Naive thymus-derived CD4-positive, alpha-beta T cell (primary cell): ENCODE data around the gene SMIM45.

Source experiments
- ATAC-seq: fragments of 150-1000 bp; cut with Tn5 transposase; 2 replicates; pipeline ENCODE4 v1.10.0; 2021; ENCODE audit warnings: mild to moderate bottlenecking, moderate library complexity
- CTCF ChIA-PET: fragments of 350-600 bp; sonication (Branson Sonifier 250); formaldehyde crosslinking; loops from one replicate; lab custom pipeline; 2021; ENCODE audit warnings: antibody characterized with exemption; lab: Charles Lee
- POLR2A ChIA-PET: fragments of 350-600 bp; sonication (Branson Sonifier 250); formaldehyde crosslinking; loops from one replicate; lab custom pipeline; 2021; ENCODE audit warnings: antibody characterized with exemption, inconsistent platforms; lab: Charles Lee
- DNase-seq, 9 donors: peaks; one replicate each; pipeline versions ENCODE4 v3.0.0 to v3.0.0-alpha.2; 2020 to 2022; ENCODE audit warnings: mixed read lengths in 1 of 9
- H3K27ac ChIP-seq: one replicate; pipeline ENCODE4 v1.7.0; 2013; ENCODE audit warnings: mild to moderate bottlenecking, low read depth, low read length, moderate library complexity
- H3K27me3 ChIP-seq, 2 donors: one replicate each; pipeline ENCODE4 v1.7.0; 2013; ENCODE audit warnings: low read length in 2 of 2, mild to moderate bottlenecking in 2 of 2, moderate library complexity in 2 of 2; ENCODE audit not compliant: control insufficient read depth in 2 of 2, insufficient read depth in 2 of 2
- H3K36me3 ChIP-seq, 3 experiments: 1 replicate in 2 of 3; 2 replicates in 1 of 3; pipeline ENCODE4 v1.7.0; 2013; ENCODE audit warnings: low read length in 3 of 3, mild to moderate bottlenecking in 3 of 3, moderate library complexity in 1 of 3; ENCODE audit not compliant: insufficient read depth in 3 of 3, control insufficient read depth in 2 of 3
- H3K4me1 ChIP-seq, 2 donors: one replicate each; pipeline ENCODE4 v1.7.0; 2013; ENCODE audit warnings: low read length in 2 of 2, mild to moderate bottlenecking in 2 of 2, moderate library complexity in 1 of 2; ENCODE audit not compliant: control insufficient read depth in 2 of 2, insufficient read depth in 2 of 2
- H3K4me3 ChIP-seq: 2 replicates; pipeline ENCODE4 v1.7.0; 2013; ENCODE audit warnings: mild to moderate bottlenecking, low read length
- H3K9me3 ChIP-seq, 3 experiments: 1 replicate in 2 of 3; 2 replicates in 1 of 3; pipeline ENCODE4 v1.7.0; 2013; ENCODE audit warnings: low read length in 3 of 3; ENCODE audit not compliant: control insufficient read depth in 2 of 3
- H3K27ac Mint-ChIP-seq, 9 donors: one replicate each; pipeline ENCODE4 v1.8.0; 2020 to 2022; ENCODE audit warnings: mixed read lengths in 9 of 9, mild to moderate bottlenecking in 8 of 9, moderate library complexity in 5 of 9, inconsistent platforms in 2 of 9
- H3K27me3 Mint-ChIP-seq, 5 donors: one replicate each; pipeline ENCODE4 v1.8.0; 2021 to 2022; ENCODE audit warnings: mixed read lengths in 5 of 5, mild to moderate bottlenecking in 1 of 5
- H3K36me3 Mint-ChIP-seq, 5 donors: one replicate each; pipeline ENCODE4 v1.8.0; 2020 to 2022; ENCODE audit warnings: mixed read lengths in 5 of 5, mild to moderate bottlenecking in 3 of 5, inconsistent platforms in 1 of 5
- H3K4me1 Mint-ChIP-seq, 7 donors: one replicate each; pipeline ENCODE4 v1.8.0; 2020 to 2022; ENCODE audit warnings: mixed read lengths in 7 of 7, mild to moderate bottlenecking in 3 of 7, inconsistent platforms in 1 of 7
- H3K4me3 Mint-ChIP-seq, 10 donors: one replicate each; pipeline ENCODE4 v1.8.0; 2020 to 2022; ENCODE audit warnings: mild to moderate bottlenecking in 10 of 10, mixed read lengths in 10 of 10, moderate library complexity in 6 of 10, inconsistent platforms in 2 of 10
- H3K9me3 Mint-ChIP-seq, 11 donors: one replicate each; pipeline ENCODE4 v1.8.0; 2020 to 2022; ENCODE audit warnings: mixed read lengths in 11 of 11, mild to moderate bottlenecking in 4 of 11, inconsistent platforms in 1 of 11, moderate library complexity in 1 of 11
- intact Hi-C, 2 donors: fragments of 100-400 bp; cut with micrococcal nuclease; formaldehyde crosslinking; loops; one replicate each; pipeline ENCODE4 v1.15.1; 2023

Gene SMIM45

GRCh38 chr22:41911001-41911611, 40.8 kb upstream of the SMIM45 start:
- POLR2A ChIA-PET: no interaction called here
- Mint-ChIP-seq H3K9me3 (peaks cover 0 to 2% (median 0%) of the 10 kb centered on the region in 11 donors), H3K4me1 (peaks cover 4 to 32% (median 26%) of the 10 kb centered on the region in 7 donors), H3K4me3 (peak overlapping the region; percentile 60 to 85 (median 68)), H3K36me3 (peaks cover 0 to 7% (median 0%) of the 10 kb centered on the region in 5 donors), H3K27me3 (peaks cover 27 to 52% (median 35%) of the 10 kb centered on the region in 5 donors), H3K27ac (no peak overlapping the region)
- CTCF ChIA-PET: no interaction called here
- peak overlapping the region; percentile 27 for H3K4me3 ChIP-seq
- no peak for DNase-seq
- no peak overlapping the region for H3K27ac ChIP-seq
- ATAC-seq: no peak
- peaks cover 19 to 20% of the 10 kb centered on the region in 2 donors for H3K4me1 ChIP-seq
- intact Hi-C loops: loop anchor here (2.0 kb wide), 2 partner anchors 14 to 30 kb away; no protein-coding TSS in a partner anchor
- H3K27me3 ChIP-seq: peaks cover 7 to 17% of the 10 kb centered on the region in 2 donors
- no peaks in the 10 kb centered on the region for H3K9me3 ChIP-seq
- H3K36me3 ChIP-seq: no peaks in the 10 kb centered on the region

GRCh38 chr22:41912338-41913039, 39.5 kb upstream of the SMIM45 start:
- Mint-ChIP-seq H3K9me3 (peaks cover 0 to 2% (median 0%) of the 10 kb centered on the region in 11 donors), H3K36me3 (peaks cover 0 to 5% (median 0%) of the 10 kb centered on the region in 5 donors), H3K4me1 (peaks cover 4 to 35% (median 29%) of the 10 kb centered on the region in 7 donors), H3K27me3 (peaks cover 30 to 66% (median 40%) of the 10 kb centered on the region in 5 donors), H3K27ac (no peak overlapping the region), H3K4me3 (peak overlapping the region in 7 of 10 donors; percentile 19 to 83 (median 56))
- intact Hi-C loops: no loop called here
- POLR2A ChIA-PET: interaction anchor here (0.6 to 1.0 kb wide), 2 partner anchors 80 to 746 kb away, joined by 3 to 5 read pairs; partner anchors contain the start of gene SREBF2
- Histone ChIP-seq H3K27me3 (peaks cover 7 to 17% of the 10 kb centered on the region in 2 donors), H3K4me1 (peaks cover 17 to 20% of the 10 kb centered on the region in 2 donors), H3K27ac (no peak overlapping the region), H3K36me3 (no peaks in the 10 kb centered on the region), H3K4me3 (no peak overlapping the region), H3K9me3 (no peaks in the 10 kb centered on the region)
- no peak for ATAC-seq
- CTCF ChIA-PET: interaction anchor here (0.9 to 1.5 kb wide), 3 partner anchors 13 to 50 kb away, joined by 3 to 5 read pairs (median 4); no protein-coding TSS in a partner anchor
- DNase-seq: no peak

DNA sequence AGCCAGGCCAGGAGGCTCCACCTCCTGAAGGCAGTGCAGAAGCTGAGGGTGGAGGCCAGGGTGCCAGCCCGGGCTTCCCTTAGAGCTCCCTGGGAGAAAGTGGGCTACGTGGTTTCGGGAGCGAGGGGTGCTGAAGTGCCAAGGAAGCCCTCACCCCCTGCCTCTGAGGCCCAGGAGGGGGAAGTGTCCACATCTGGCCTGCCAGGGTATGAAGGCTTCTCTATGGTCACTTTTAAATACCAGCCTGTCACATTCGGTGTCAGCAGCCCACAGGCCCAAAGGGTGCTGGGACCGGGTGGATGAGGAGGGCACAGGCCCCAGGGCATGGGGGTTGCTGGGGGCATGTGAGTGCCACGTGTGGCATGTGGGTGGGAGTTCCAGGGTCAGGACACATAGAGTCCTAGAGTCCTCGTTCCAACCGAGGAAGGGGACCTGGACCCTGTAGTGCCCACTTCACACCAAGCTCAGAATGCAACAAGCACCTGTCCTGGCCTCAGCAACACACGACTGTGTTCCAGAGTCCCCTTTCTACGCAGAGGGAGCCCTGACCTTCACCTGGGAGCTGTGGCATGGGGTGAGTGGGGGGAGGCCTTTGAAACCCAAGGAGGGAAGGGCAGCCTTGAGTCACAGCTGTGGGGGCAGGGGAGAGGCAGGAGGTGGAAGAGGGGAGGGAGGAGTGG, 38.8 kb upstream of the SMIM45 start:
- Mint-ChIP-seq H3K9me3 (peaks cover 0 to 2% (median 0%) of the 10 kb centered on the region in 11 donors), H3K4me1 (peaks cover 4 to 34% (median 27%) of the 10 kb centered on the region in 7 donors), H3K27me3 (peaks cover 30 to 67% (median 40%) of the 10 kb centered on the region in 5 donors), H3K36me3 (peaks cover 0 to 5% (median 0%) of the 10 kb centered on the region in 5 donors), H3K4me3 (peak overlapping the region in 8 of 10 donors; percentile 19 to 83 (median 64)), H3K27ac (peak overlapping the region in 2 of 9 donors; percentile 21 to 65)
- Histone ChIP-seq H3K27me3 (peaks cover 7 to 17% of the 10 kb centered on the region in 2 donors), H3K4me1 (peaks cover 12 to 16% of the 10 kb centered on the region in 2 donors), H3K9me3 (no peaks in the 10 kb centered on the region), H3K4me3 (no peak overlapping the region), H3K36me3 (no peaks in the 10 kb centered on the region), H3K27ac (no peak overlapping the region)
- ChIA-PET CTCF (interaction anchor here (0.9 to 1.5 kb wide), 3 partner anchors 13 to 51 kb away, joined by 3 to 5 read pairs (median 4); no protein-coding TSS in a partner anchor), POLR2A (interaction anchor here (0.6 to 1.0 kb wide), 2 partner anchors 80 to 745 kb away, joined by 3 to 5 read pairs; partner anchors contain the start of gene SREBF2)
- no peak for ATAC-seq
- no peak for DNase-seq
- intact Hi-C loops: no loop called here

DNA sequence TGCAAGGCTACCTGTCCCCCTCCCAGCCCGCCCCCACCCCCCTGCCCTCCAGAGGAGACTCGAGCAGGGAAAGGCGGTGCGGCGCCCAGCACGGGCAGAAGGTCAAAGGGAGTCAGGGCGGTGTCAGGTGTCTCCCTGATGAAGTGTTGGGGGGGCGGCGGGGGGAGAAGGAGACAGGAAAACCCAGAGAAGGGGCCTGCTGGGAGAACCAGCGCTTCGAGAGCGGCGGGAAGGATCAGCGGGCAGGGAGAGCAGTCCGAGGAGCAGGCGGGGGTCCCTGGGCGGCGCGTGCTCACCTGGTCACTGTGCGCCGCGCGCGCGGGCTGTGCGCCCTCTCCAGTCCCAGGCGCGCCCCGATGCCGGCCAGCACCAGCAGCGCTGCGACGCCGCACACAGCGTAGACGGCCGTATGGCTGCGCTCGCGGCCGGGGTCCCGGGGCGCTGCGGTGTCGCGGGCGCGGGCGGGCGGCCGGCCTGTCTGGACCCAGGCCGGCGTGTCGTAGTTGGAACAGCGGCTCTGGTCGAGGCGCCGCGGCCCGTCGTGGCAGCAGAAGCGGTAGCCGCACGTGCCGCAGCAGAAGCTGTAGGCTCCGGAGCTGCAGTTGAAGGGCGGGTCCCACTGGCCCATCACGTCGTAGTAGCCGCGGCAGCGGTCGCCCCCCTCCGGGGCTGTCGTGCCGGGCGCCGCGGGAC, 38.0 kb upstream of the SMIM45 start:
- ChIA-PET POLR2A (interaction anchor here (0.8 to 3.3 kb wide), 3 partner anchors 10 to 27 kb away, joined by 3 to 14 read pairs (median 5); partner anchors contain the start of gene TNFRSF13C), CTCF (interaction anchor here (0.7 to 1.5 kb wide), 2 partner anchors 27 to 58 kb away, joined by 4 read pairs; no protein-coding TSS in a partner anchor)
- H3K36me3 ChIP-seq: no peaks in the 10 kb centered on the region
- H3K4me3 ChIP-seq: no peak overlapping the region
- peaks cover 5 to 12% of the 10 kb centered on the region in 2 donors for H3K4me1 ChIP-seq
- Mint-ChIP-seq H3K4me1 (peaks cover 4 to 29% (median 23%) of the 10 kb centered on the region in 7 donors), H3K36me3 (peaks cover 0 to 2% (median 0%) of the 10 kb centered on the region in 5 donors), H3K4me3 (peak overlapping the region in 4 of 10 donors; percentile 17 to 83 (median 34)), H3K9me3 (peaks cover 0 to 2% (median 0%) of the 10 kb centered on the region in 11 donors), H3K27ac (no peak overlapping the region), H3K27me3 (peaks cover 30 to 64% (median 38%) of the 10 kb centered on the region in 5 donors)
- no peaks in the 10 kb centered on the region for H3K9me3 ChIP-seq
- intact Hi-C loops: no loop called here
- H3K27ac ChIP-seq: no peak overlapping the region
- no peak for ATAC-seq
- DNase-seq: no peak
- H3K27me3 ChIP-seq: peaks cover 7 to 17% of the 10 kb centered on the region in 2 donors

DNA sequence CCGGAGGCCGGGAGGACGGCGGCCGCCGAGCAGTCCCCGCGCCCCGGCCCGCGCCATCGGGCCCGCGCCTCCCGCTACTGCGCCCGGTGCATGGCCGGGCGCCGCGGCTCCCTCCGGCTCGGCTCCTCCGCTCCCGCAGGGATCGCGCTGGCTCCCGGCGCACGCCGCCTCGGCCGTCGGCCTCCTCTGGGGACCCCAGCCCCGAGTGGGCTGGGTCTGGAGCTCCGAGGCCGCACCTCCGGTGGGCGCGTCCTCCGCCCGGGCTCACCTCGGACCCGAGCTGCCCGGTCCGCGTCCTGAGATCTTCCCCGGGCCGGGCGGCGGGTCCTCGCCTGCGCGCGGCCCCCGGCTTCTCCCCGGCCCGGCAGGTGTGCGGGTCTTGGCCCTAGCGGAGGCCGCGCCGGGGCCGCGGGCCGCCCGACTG, 37.3 kb upstream of the SMIM45 start:
- Mint-ChIP-seq H3K4me3 (peak overlapping the region in 1 of 10 donors; percentile 61), H3K9me3 (peaks cover 0 to 2% (median 0%) of the 10 kb centered on the region in 11 donors), H3K4me1 (peaks cover 4 to 28% (median 23%) of the 10 kb centered on the region in 7 donors), H3K36me3 (no peaks in the 10 kb centered on the region), H3K27me3 (peaks cover 25 to 58% (median 34%) of the 10 kb centered on the region in 5 donors), H3K27ac (no peak overlapping the region)
- Histone ChIP-seq H3K36me3 (no peaks in the 10 kb centered on the region), H3K27me3 (peaks cover 7 to 17% of the 10 kb centered on the region in 2 donors), H3K4me3 (no peak overlapping the region), H3K4me1 (peaks cover 6 to 14% of the 10 kb centered on the region in 2 donors), H3K9me3 (no peaks in the 10 kb centered on the region), H3K27ac (no peak overlapping the region)
- CTCF ChIA-PET: interaction anchor here (0.6 to 0.7 kb wide), 2 partner anchors 59 to 549 kb away, joined by 4 to 5 read pairs; no protein-coding TSS in a partner anchor
- ATAC-seq (no peak), DNase-seq (no peak)
- intact Hi-C loops: loop anchor here in 1 of 2 donors (1.0 kb wide), 2 partner anchors 12 to 27 kb away; partner anchors contain the start of gene TNFRSF13C
- POLR2A ChIA-PET: interaction anchor here (0.8 to 3.3 kb wide), 3 partner anchors 10 to 26 kb away, joined by 3 to 14 read pairs (median 5); partner anchors contain the start of gene TNFRSF13C
